Measurements from ENCODE around the gene F5. TPM values are rescaled to one million over a fixed set of nuclear protein-coding genes. Genes with fewer than 3 reads are reported as not detected.

Gene F5
- total RNA-seq: 1 to 10 TPM in 1 of 2 donors, under 1 TPM in 1; 0.33 to 4.2 TPM

GRCh38 chr1:169586395-169587255, at the start of gene F5:
F5 (minus strand) TSS chr1:169586481; CDS start chr1:169586386, 95 bp downstream.
- intact Hi-C loops (cut with DNase I): no loop called here
- Histone ChIP-seq H3K9me3 (no peaks in the 10 kb centered on the region), H3K27me3 (no peaks in the 10 kb centered on the region), H3K4me1 (peaks cover 9% of the 10 kb centered on the region), H3K4me3 (no peak within 1 kb of the TSS), H3K27ac (peak within 1 kb of the TSS in 2 of 4 donors; percentile 3 to 25), H3K36me3 (replicated peaks in 1 of 2; ENCODE audit: insufficient read depth in 1 of 2, low read depth in 2 of 2) (no peaks in the 10 kb centered on the region)
- 16 to 24% methylated on average over 15 of the region's 15 CpGs for WGBS, 2 donors
- DNase-seq (peak; percentile 69 to 84 (median 84)), ATAC-seq (peak; percentile 99)
- TF ChIP-seq POLR2A (IDR thresholded peaks at IDR 0.05): peak in 1 of 3 donors; percentile 18
- TF ChIP-seq CTCF (IDR thresholded peaks at IDR 0.05): peak; percentile 34 to 69 (median 61)

- Histone ChIP-seq H3K4me3 (no peak overlapping the region), H3K9me3 (no peaks in the 10 kb centered on the region), H3K27ac (no peak overlapping the region), H3K36me3 (replicated peaks in 1 of 2; ENCODE audit: insufficient read depth in 1 of 2, low read depth in 2 of 2) (no peaks in the 10 kb centered on the region), H3K27me3 (no peaks in the 10 kb centered on the region), H3K4me1 (no peaks in the 10 kb centered on the region)
- intact Hi-C loops (cut with DNase I): no loop called here
- no peak for ATAC-seq
- no peak for DNase-seq
- TF ChIP-seq CTCF (IDR thresholded peaks at IDR 0.05) (no peak), POLR2A (IDR thresholded peaks at IDR 0.05) (no peak)
- WGBS, 2 donors: 54 to 58% methylated on average over 1 of the region's 1 CpG
Observed at GRCh38 chr1:169634877-169635276, 48.6 kb upstream of the F5 start.

GRCh38 chr1:169634145-169634544, 47.9 kb upstream of the F5 start:
- no peak for DNase-seq
- Histone ChIP-seq H3K9me3 (no peaks in the 10 kb centered on the region), H3K27ac (no peak overlapping the region), H3K27me3 (no peaks in the 10 kb centered on the region), H3K4me1 (no peaks in the 10 kb centered on the region), H3K36me3 (replicated peaks in 1 of 2; ENCODE audit: insufficient read depth in 1 of 2, low read depth in 2 of 2) (no peaks in the 10 kb centered on the region), H3K4me3 (no peak overlapping the region)
- WGBS, 2 donors: 85 to 89% methylated on average over 1 of the region's 1 CpG
- no peak for ATAC-seq
- intact Hi-C loops (cut with DNase I): no loop called here
- no peak for TF ChIP-seq POLR2A (IDR thresholded peaks at IDR 0.05)

GRCh38 chr1:169631249-169631648, 45.0 kb upstream of the F5 start:
- Histone ChIP-seq H3K4me1 (no peaks in the 10 kb centered on the region), H3K27me3 (no peaks in the 10 kb centered on the region), H3K4me3 (no peak overlapping the region), H3K9me3 (no peaks in the 10 kb centered on the region), H3K27ac (no peak overlapping the region), H3K36me3 (replicated peaks in 1 of 2; ENCODE audit: insufficient read depth in 1 of 2, low read depth in 2 of 2) (no peaks in the 10 kb centered on the region)
- DNase-seq: no peak
- intact Hi-C loops (cut with DNase I): no loop called here
- TF ChIP-seq CTCF (IDR thresholded peaks at IDR 0.05) (no peak), POLR2A (IDR thresholded peaks at IDR 0.05) (no peak)
- 55 to 67% methylated on average over 3 of the region's 3 CpGs for WGBS, 2 donors
- no peak for ATAC-seq

- DNase-seq (no peak), ATAC-seq (no peak)
- no peaks in the 10 kb centered on the region for H3K36me3 ChIP-seq (replicated peaks in 1 of 2; ENCODE audit: insufficient read depth in 1 of 2, low read depth in 2 of 2)
- no peak within 1 kb of the TSS for H3K4me3 ChIP-seq
- H3K9me3 ChIP-seq: no peaks in the 10 kb centered on the region
- intact Hi-C loops (cut with DNase I): no loop called here
- WGBS, 2 donors: 73 to 75% methylated on average over 1 of the region's 1 CpG
- no peaks in the 10 kb centered on the region for H3K4me1 ChIP-seq
- H3K27me3 ChIP-seq: no peaks in the 10 kb centered on the region
- H3K27ac ChIP-seq: no peak within 1 kb of the TSS
- no peak for TF ChIP-seq POLR2A (IDR thresholded peaks at IDR 0.05)
- TF ChIP-seq CTCF (IDR thresholded peaks at IDR 0.05): no peak
Observed at GRCh38 chr1:169630006-169630405, 43.7 kb upstream of the F5 start, which contains the start of gene SELP. SELP (minus strand) TSS chr1:169630124; CDS start chr1:169630074, 50 bp downstream.
